Memory B cell (primary cell): ENCODE results near the gene IGFL2.
"Not testable (repeated sequence)": the region's sequence is repeated elsewhere in the genome, so short reads cannot be mapped to it uniquely, and the experiment has no call there.

ENCODE experiments used
- ATAC-seq: fragments of 150-1000 bp; cut with Tn5 transposase; 2 replicates; pipeline ENCODE4 v1.10.0; 2021; ENCODE audit warnings: low read depth, mild to moderate bottlenecking, moderate library complexity
- DNase-seq, 2 donors: peaks; one replicate each; pipeline ENCODE4 v3.0.0; 2022; ENCODE audit warnings: low spot score in 2 of 2
- H3K27ac Mint-ChIP-seq: one replicate; pipeline ENCODE4 v1.8.0; 2022; ENCODE audit warnings: mild to moderate bottlenecking, moderate library complexity, mixed read lengths
- H3K27me3 Mint-ChIP-seq: one replicate; pipeline ENCODE4 v1.8.0; 2022; ENCODE audit warnings: mixed read lengths
- H3K36me3 Mint-ChIP-seq: one replicate; pipeline ENCODE4 v1.8.0; 2022; ENCODE audit warnings: mild to moderate bottlenecking, mixed read lengths
- H3K4me1 Mint-ChIP-seq: one replicate; pipeline ENCODE4 v1.8.0; 2022; ENCODE audit warnings: mixed read lengths
- H3K4me3 Mint-ChIP-seq: one replicate; pipeline ENCODE4 v1.8.0; 2022; ENCODE audit warnings: mild to moderate bottlenecking, moderate library complexity, mixed read lengths
- H3K9me3 Mint-ChIP-seq: one replicate; pipeline ENCODE4 v1.8.0; 2022; ENCODE audit warnings: mixed read lengths

The IGFL2 gene

GRCh38 chr19:46147791-46148288 lies at the start of gene IGFL2:
Gene IGFL2, plus strand, starts transcription at chr19:46148238. Its CDS starts 41 bp downstream, at chr19:46148279.
- no peaks in the 10 kb centered on the region for H3K4me1 Mint-ChIP-seq
- H3K9me3 Mint-ChIP-seq: no peaks in the 10 kb centered on the region
- DNase-seq (no peak), ATAC-seq (no peak)
- H3K27me3 Mint-ChIP-seq: peaks cover 12% of the 10 kb centered on the region
- H3K36me3 Mint-ChIP-seq: no peaks in the 10 kb centered on the region
- no peak within 1 kb of the TSS for H3K4me3 Mint-ChIP-seq
- no peak within 1 kb of the TSS for H3K27ac Mint-ChIP-seq

- H3K4me3 Mint-ChIP-seq: no peak overlapping the region
- no peak overlapping the region for H3K27ac Mint-ChIP-seq
- H3K36me3 Mint-ChIP-seq: peaks cover 3% of the 10 kb centered on the region
- ATAC-seq (no peak), DNase-seq (no peak)
- peaks cover 10% of the 10 kb centered on the region for H3K27me3 Mint-ChIP-seq
- no peaks in the 10 kb centered on the region for H3K4me1 Mint-ChIP-seq
- H3K9me3 Mint-ChIP-seq: peaks cover 13% of the 10 kb centered on the region
These were observed 47.7 kb upstream of the IGFL2 start for GRCh38 chr19:46100344-46100743.

- no peak overlapping the region for H3K4me3 Mint-ChIP-seq
- H3K4me1 Mint-ChIP-seq: no peaks in the 10 kb centered on the region
- peaks cover 3% of the 10 kb centered on the region for H3K36me3 Mint-ChIP-seq
- H3K27me3 Mint-ChIP-seq: peaks cover 10% of the 10 kb centered on the region
- no peak for ATAC-seq
- H3K27ac Mint-ChIP-seq: no peak overlapping the region
- H3K9me3 Mint-ChIP-seq: peaks cover 13% of the 10 kb centered on the region
- DNase-seq: no peak
These were observed 46.7 kb upstream of the IGFL2 start for GRCh38 chr19:46101293-46101692.

GRCh38 chr19:46102333-46102732 lies 45.7 kb upstream of the IGFL2 start:
- peaks cover 10% of the 10 kb centered on the region for H3K9me3 Mint-ChIP-seq

GRCh38 chr19:46107371-46107770 lies 40.7 kb upstream of the IGFL2 start:
- H3K27me3 Mint-ChIP-seq: peaks cover 2% of the 10 kb centered on the region
- no peaks in the 10 kb centered on the region for H3K36me3 Mint-ChIP-seq
- no peak overlapping the region for H3K4me3 Mint-ChIP-seq
- no peak overlapping the region for H3K27ac Mint-ChIP-seq
- peaks cover 3% of the 10 kb centered on the region for H3K9me3 Mint-ChIP-seq
- H3K4me1 Mint-ChIP-seq: no peaks in the 10 kb centered on the region
- ATAC-seq (no peak), DNase-seq (no peak)

More at GRCh38 chr19:46102333-46102732, 45.7 kb upstream of the IGFL2 start:
- not testable (repeated sequence) for H3K4me1 Mint-ChIP-seq, H3K27ac Mint-ChIP-seq, H3K4me3 Mint-ChIP-seq, H3K27me3 Mint-ChIP-seq, ATAC-seq, H3K36me3 Mint-ChIP-seq, DNase-seq

GRCh38 chr19:46109876-46110275 lies 38.2 kb upstream of the IGFL2 start:
- H3K9me3 Mint-ChIP-seq: peaks cover 3% of the 10 kb centered on the region
- H3K27me3 Mint-ChIP-seq: peaks cover 10% of the 10 kb centered on the region
- no peak overlapping the region for H3K27ac Mint-ChIP-seq
- DNase-seq (no peak), ATAC-seq (no peak)
- no peaks in the 10 kb centered on the region for H3K36me3 Mint-ChIP-seq
- no peaks in the 10 kb centered on the region for H3K4me1 Mint-ChIP-seq
- no peak overlapping the region for H3K4me3 Mint-ChIP-seq

GRCh38 chr19:46111376-46111775 lies 36.7 kb upstream of the IGFL2 start:
- ATAC-seq (no peak), DNase-seq (no peak)
- H3K27ac Mint-ChIP-seq: no peak overlapping the region
- H3K4me3 Mint-ChIP-seq: no peak overlapping the region
- peaks cover 3% of the 10 kb centered on the region for H3K9me3 Mint-ChIP-seq
- H3K36me3 Mint-ChIP-seq: no peaks in the 10 kb centered on the region
- peaks cover 12% of the 10 kb centered on the region for H3K27me3 Mint-ChIP-seq
- no peaks in the 10 kb centered on the region for H3K4me1 Mint-ChIP-seq

GRCh38 chr19:46112527-46112926 lies 35.5 kb upstream of the IGFL2 start:
- Mint-ChIP-seq H3K9me3 (peaks cover 3% of the 10 kb centered on the region), H3K4me1 (no peaks in the 10 kb centered on the region), H3K27me3 (peaks cover 12% of the 10 kb centered on the region), H3K36me3 (no peaks in the 10 kb centered on the region), H3K4me3 (no peak overlapping the region), H3K27ac (no peak overlapping the region)
- no peak for DNase-seq
- ATAC-seq: no peak

- Mint-ChIP-seq H3K27ac (no peak overlapping the region), H3K27me3 (peaks cover 17% of the 10 kb centered on the region), H3K9me3 (peaks cover 2% of the 10 kb centered on the region), H3K4me3 (no peak overlapping the region), H3K4me1 (no peaks in the 10 kb centered on the region), H3K36me3 (no peaks in the 10 kb centered on the region)
- DNase-seq (no peak), ATAC-seq (no peak)
These were observed 34.3 kb upstream of the IGFL2 start for GRCh38 chr19:46113726-46114125.

- H3K27ac Mint-ChIP-seq: no peak overlapping the region
These were observed 32.5 kb upstream of the IGFL2 start for GRCh38 chr19:46115396-46116106.

GRCh38 chr19:46116121-46116520 lies 31.9 kb upstream of the IGFL2 start:
- H3K27ac Mint-ChIP-seq: no peak overlapping the region
- no peak overlapping the region for H3K4me3 Mint-ChIP-seq
- no peak for DNase-seq
- H3K4me1 Mint-ChIP-seq: no peaks in the 10 kb centered on the region
- peaks cover 25% of the 10 kb centered on the region for H3K27me3 Mint-ChIP-seq
- no peak for ATAC-seq
- H3K36me3 Mint-ChIP-seq: no peaks in the 10 kb centered on the region
- H3K9me3 Mint-ChIP-seq: no peaks in the 10 kb centered on the region

More at GRCh38 chr19:46115396-46116106, 32.5 kb upstream of the IGFL2 start:
- no peak for DNase-seq
- Mint-ChIP-seq H3K4me3 (no peak overlapping the region), H3K9me3 (no peaks in the 10 kb centered on the region), H3K27me3 (peaks cover 25% of the 10 kb centered on the region), H3K36me3 (no peaks in the 10 kb centered on the region), H3K4me1 (no peaks in the 10 kb centered on the region)
- no peak for ATAC-seq

- H3K27me3 Mint-ChIP-seq: peaks cover 21% of the 10 kb centered on the region
- H3K27ac Mint-ChIP-seq: no peak overlapping the region
- DNase-seq (no peak), ATAC-seq (no peak)
- no peaks in the 10 kb centered on the region for H3K4me1 Mint-ChIP-seq
- H3K9me3 Mint-ChIP-seq: no peaks in the 10 kb centered on the region
- no peaks in the 10 kb centered on the region for H3K36me3 Mint-ChIP-seq
- H3K4me3 Mint-ChIP-seq: no peak overlapping the region
These were observed 29.9 kb upstream of the IGFL2 start for GRCh38 chr19:46118136-46118535.

GRCh38 chr19:46124638-46125115 lies 23.4 kb upstream of the IGFL2 start, which contains the start of gene IGFL3:
Gene IGFL3, minus strand, starts transcription at chr19:46124688. Its CDS starts 39 bp downstream, at chr19:46124649.
- H3K36me3 Mint-ChIP-seq: peaks cover 2% of the 10 kb centered on the region
- H3K27me3 Mint-ChIP-seq: peaks cover 25% of the 10 kb centered on the region
- no peak within 1 kb of the TSS for H3K27ac Mint-ChIP-seq
- no peak for DNase-seq
- H3K4me1 Mint-ChIP-seq: no peaks in the 10 kb centered on the region
- ATAC-seq: no peak
- no peak within 1 kb of the TSS for H3K4me3 Mint-ChIP-seq
- H3K9me3 Mint-ChIP-seq: peaks cover 4% of the 10 kb centered on the region

- H3K36me3 Mint-ChIP-seq: peaks cover 2% of the 10 kb centered on the region
- no peak for ATAC-seq
- H3K27me3 Mint-ChIP-seq: peaks cover 19% of the 10 kb centered on the region
- H3K9me3 Mint-ChIP-seq: peaks cover 4% of the 10 kb centered on the region
- DNase-seq: no peak
- no peak overlapping the region for H3K4me3 Mint-ChIP-seq
- no peaks in the 10 kb centered on the region for H3K4me1 Mint-ChIP-seq
- no peak overlapping the region for H3K27ac Mint-ChIP-seq
These were observed 22.6 kb upstream of the IGFL2 start for GRCh38 chr19:46125447-46125846.
